Stimulated activated CD4-positive, alpha-beta T cell treated with anti-CD3 and anti-CD28 coated beads, Interleukin-1b, Interleukin-23, amount 100 ng/mL, for 4 hours (primary cell): ENCODE data around the gene LONRF3.

Experiments
- DNase-seq, 2 donors: peaks; one replicate each; pipeline ENCODE4 v3.0.0-alpha.2; 2020; ENCODE audit warnings: low read depth in 2 of 2

The LONRF3 gene

GRCh38 chrX:118974088-118974907 is at the start of gene LONRF3:
TSS of gene LONRF3 (plus strand) at chrX:118974618. CDS start at chrX:118974781, 163 bp downstream.
- DNase-seq: peak; percentile 47 to 61

GRCh38 chrX:118928151-118928550 is 46.3 kb upstream of the LONRF3 start:
- DNase-seq: no peak

- DNase-seq: no peak
These were observed 39.1 kb upstream of the LONRF3 start for GRCh38 chrX:118935352-118935751.

- DNase-seq: no peak
These were observed 33.3 kb upstream of the LONRF3 start for GRCh38 chrX:118941147-118941546.

- no peak for DNase-seq
These were observed 31.3 kb upstream of the LONRF3 start for GRCh38 chrX:118943102-118943501.

GRCh38 chrX:118945921-118946320 is 28.5 kb upstream of the LONRF3 start:
- no peak for DNase-seq

- DNase-seq: no peak
These were observed 26.1 kb upstream of the LONRF3 start for GRCh38 chrX:118948270-118948669.

- no peak for DNase-seq
These were observed 12.4 kb upstream of the LONRF3 start for GRCh38 chrX:118961866-118962560.

- DNase-seq: no peak
These were observed 11.3 kb upstream of the LONRF3 start for GRCh38 chrX:118963159-118963558.

GRCh38 chrX:118964252-118964651 is 10.2 kb upstream of the LONRF3 start:
- DNase-seq: no peak

- no peak for DNase-seq
These were observed 9.0 kb upstream of the LONRF3 start for GRCh38 chrX:118965395-118965794.

GRCh38 chrX:118968031-118968430 is 6.4 kb upstream of the LONRF3 start:
- DNase-seq: no peak

GRCh38 chrX:118971552-118971951 is 2.9 kb upstream of the LONRF3 start:
- DNase-seq: no peak

GRCh38 chrX:118973389-118974087 is 880 bp upstream of the LONRF3 start:
- DNase-seq: no peak

- peak; percentile 27 to 28 for DNase-seq
These were observed 672 bp downstream of the LONRF3 start for GRCh38 chrX:118974908-118975671.

- DNase-seq: peak; percentile 63 to 66
These were observed 1.6 kb downstream of the LONRF3 start for GRCh38 chrX:118975831-118976598.

GRCh38 chrX:118976599-118977340 is 2.4 kb downstream of the LONRF3 start:
- DNase-seq: no peak

GRCh38 chrX:118977424-118977823 is 3.0 kb downstream of the LONRF3 start:
- DNase-seq: no peak

GRCh38 chrX:118978451-118978850 is 4.0 kb downstream of the LONRF3 start:
- DNase-seq: no peak

GRCh38 chrX:118980761-118981160 is 6.3 kb downstream of the LONRF3 start:
- DNase-seq: no peak
